Bronchial epithelial cell (primary cell): ENCODE measurements around the gene CXCR1. TPM values are rescaled to one million over a fixed set of nuclear protein-coding genes. Genes with fewer than 3 reads are reported as not detected.

Experiments
- DNase-seq: peaks from one replicate; pipeline ENCODE4 v3.0.0-alpha.2; 2010; ENCODE audit warnings: low read depth
- FAIRE-seq: peaks from 2 replicates; lab custom pipeline; 2011; peaks lifted over from hg19 to GRCh38; lab: Jason Lieb, UNC
- H3K27me3 ChIP-seq: 2 replicates; pipeline ENCODE4 v1.5.1; 2011; ENCODE audit warnings: low read length; ENCODE audit not compliant: control insufficient read depth, insufficient read depth
- H3K36me3 ChIP-seq: 2 replicates; pipeline ENCODE4 v1.5.1; 2011; ENCODE audit warnings: low read length; ENCODE audit not compliant: control insufficient read depth, insufficient read depth
- H3K4me3 ChIP-seq: 2 replicates; pipeline ENCODE4 v1.5.1; 2011; ENCODE audit warnings: mild to moderate bottlenecking, low read depth, low read length, control low read depth
- total RNA-seq: library from RNA; depleted of rRNA; stranded (reverse); fragments of >200 nt; gene quantifications from 2 replicates; pipeline ENCODE4 v1.2.1, GENCODE V29; 2014
- TF ChIP-seq, protein P1 (sequence below): IDR thresholded peaks from 2 replicates; pipeline ENCODE4 v1.5.1; 2011; ENCODE audit warnings: mild to moderate bottlenecking, moderate library complexity, low read length, control low read depth, inconsistent platforms; ENCODE audit not compliant: insufficient read depth, severe bottlenecking

CXCR1 gene
- total RNA-seq: not detected in 2 replicates

DNA sequence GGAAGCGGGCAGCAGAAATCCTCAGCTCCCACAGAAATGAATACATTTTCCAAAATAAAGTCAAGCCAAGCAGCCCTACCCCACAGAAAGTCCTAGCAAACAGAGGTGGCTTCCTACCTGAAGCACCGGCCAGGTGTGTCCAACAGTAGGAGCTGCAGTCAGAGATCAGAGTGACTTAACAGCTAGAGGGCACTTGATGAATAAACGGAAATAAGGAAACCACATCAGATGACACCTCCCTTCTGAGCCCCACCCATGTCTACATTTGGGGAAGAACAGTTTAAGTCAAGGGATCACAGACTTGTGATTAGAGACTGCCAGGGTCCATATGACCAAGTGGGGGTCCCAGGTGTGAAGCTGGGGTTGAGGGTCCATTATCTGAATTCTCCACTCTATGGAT is at the start of gene CXCR1:
Gene CXCR1 (minus strand): TSS at position 172 of the 400 bp plus-strand sequence. CDS start 1,751 bp downstream, outside the sequence.
- peaks cover 2% of the 10 kb centered on the region for H3K27me3 ChIP-seq
- TF ChIP-seq, protein P1, sequence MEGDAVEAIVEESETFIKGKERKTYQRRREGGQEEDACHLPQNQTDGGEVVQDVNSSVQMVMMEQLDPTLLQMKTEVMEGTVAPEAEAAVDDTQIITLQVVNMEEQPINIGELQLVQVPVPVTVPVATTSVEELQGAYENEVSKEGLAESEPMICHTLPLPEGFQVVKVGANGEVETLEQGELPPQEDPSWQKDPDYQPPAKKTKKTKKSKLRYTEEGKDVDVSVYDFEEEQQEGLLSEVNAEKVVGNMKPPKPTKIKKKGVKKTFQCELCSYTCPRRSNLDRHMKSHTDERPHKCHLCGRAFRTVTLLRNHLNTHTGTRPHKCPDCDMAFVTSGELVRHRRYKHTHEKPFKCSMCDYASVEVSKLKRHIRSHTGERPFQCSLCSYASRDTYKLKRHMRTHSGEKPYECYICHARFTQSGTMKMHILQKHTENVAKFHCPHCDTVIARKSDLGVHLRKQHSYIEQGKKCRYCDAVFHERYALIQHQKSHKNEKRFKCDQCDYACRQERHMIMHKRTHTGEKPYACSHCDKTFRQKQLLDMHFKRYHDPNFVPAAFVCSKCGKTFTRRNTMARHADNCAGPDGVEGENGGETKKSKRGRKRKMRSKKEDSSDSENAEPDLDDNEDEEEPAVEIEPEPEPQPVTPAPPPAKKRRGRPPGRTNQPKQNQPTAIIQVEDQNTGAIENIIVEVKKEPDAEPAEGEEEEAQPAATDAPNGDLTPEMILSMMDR: peak; percentile 10
- no peak within 1 kb of the TSS for H3K4me3 ChIP-seq
- DNase-seq: peak; percentile 75
- H3K36me3 ChIP-seq: no peaks in the 10 kb centered on the region
- peak; percentile 28 for FAIRE-seq

DNA sequence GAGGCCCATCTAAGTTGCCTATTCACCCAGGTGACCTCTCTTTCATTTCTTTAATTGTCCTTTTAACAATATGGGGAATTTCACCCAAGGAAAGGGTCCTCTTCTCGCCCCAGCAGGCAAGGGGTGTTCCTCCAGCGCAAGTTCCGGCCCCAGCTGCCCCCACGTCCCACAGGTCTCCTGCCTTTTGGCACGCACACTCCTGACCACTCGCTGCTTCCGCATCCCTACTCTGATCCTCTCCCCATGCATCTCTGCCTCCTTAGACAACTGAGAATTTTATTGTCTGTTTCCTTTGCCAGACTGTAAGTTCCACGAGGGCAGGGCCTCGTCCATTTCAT is 49.5 kb upstream of the CXCR1 start:
- no peak for DNase-seq
- H3K27me3 ChIP-seq: no peaks in the 10 kb centered on the region

DNA sequence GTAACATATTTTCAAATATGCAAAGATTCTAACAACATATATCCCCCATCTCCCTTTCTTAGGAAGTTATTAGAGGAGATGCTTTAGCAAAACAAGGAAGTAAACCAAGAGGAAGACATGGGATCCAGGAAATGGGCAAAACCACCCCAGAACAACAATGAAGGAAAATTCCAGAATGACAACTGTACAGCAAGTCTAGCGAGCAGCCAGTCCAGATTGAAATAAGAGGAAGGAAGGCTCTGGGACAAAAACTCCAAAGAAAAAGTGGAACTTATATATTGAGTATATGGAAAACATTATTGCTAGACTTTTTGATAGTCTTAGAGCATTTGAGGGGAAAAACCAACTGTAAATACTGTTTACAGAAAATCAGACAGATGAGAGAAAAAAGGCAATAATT is 47.4 kb upstream of the CXCR1 start:
- Histone ChIP-seq H3K4me3 (no peak overlapping the region), H3K27me3 (no peaks in the 10 kb centered on the region), H3K36me3 (no peaks in the 10 kb centered on the region)
- TF ChIP-seq, protein P1: no peak
- FAIRE-seq (no peak), DNase-seq (no peak)

More for the DNA sequence above, 49.5 kb upstream of the CXCR1 start:
- TF ChIP-seq, protein P1: no peak
- Histone ChIP-seq H3K36me3 (peaks cover 1% of the 10 kb centered on the region), H3K4me3 (peak overlapping the region; percentile 95)
- FAIRE-seq: no peak

DNA sequence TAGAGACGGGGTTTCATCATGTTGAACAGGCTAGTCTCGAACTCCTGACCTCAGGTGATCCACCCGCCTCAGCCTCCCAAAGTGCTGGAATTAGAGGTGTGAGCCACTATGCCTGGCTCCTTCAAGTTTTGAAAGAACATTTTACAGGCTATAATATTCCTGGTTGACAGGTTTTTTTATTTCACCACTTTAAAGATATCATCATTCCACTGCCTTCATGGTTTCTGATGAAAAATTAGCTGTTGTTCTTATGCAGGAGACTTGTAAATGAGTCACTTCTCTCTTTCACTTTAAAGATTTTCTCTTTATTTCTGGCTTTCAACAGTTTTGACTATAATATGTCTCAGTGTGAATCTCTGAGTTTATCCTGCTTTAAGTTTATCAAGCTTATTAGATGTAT is 42.3 kb upstream of the CXCR1 start:
- Histone ChIP-seq H3K27me3 (no peaks in the 10 kb centered on the region), H3K4me3 (no peak overlapping the region), H3K36me3 (no peaks in the 10 kb centered on the region)
- TF ChIP-seq, protein P1: no peak
- no peak for DNase-seq
- no peak for FAIRE-seq

DNA sequence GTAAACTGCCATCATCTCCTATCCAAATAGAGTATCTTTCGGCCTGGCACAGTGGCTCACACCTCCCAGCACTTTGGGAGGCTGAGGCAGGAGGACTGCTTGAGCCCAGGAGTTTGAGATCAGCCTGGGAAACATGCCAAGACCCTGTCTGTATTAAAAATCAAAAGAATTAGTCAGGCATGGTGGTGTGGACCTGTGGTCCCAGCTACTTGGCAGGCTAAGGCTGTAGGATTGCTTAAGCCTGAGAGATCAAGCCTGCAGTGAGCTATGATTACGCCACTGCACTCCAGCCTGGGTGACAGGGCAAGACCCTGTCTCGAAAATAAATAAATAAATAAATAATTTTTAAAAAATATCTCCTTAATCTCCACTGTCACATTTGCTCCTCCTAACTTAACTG is 35.5 kb upstream of the CXCR1 start:
- no peaks in the 10 kb centered on the region for H3K36me3 ChIP-seq
- TF ChIP-seq, protein P1: no peak
- no peak for FAIRE-seq
- no peaks in the 10 kb centered on the region for H3K27me3 ChIP-seq
- no peak overlapping the region for H3K4me3 ChIP-seq
- no peak for DNase-seq

DNA sequence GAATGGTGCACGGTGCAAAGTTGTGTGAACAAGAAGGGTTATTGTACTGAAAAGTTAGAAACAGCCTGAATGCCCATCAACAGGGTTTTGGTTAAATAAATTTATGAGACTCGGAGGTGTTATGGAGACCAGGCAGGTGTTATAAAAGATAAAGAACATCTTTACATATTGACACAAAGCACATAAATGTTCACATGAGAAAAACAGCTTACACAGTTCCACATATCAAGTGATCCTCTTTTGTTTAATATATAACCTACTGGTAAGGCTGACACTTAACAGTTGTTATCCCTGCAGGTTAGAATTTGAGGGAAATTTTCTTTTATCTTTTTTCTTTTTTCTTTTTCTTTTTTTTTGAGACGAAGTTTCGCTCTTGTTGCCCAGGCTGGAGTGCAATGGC is 30.2 kb upstream of the CXCR1 start:
- FAIRE-seq (no peak), DNase-seq (no peak)
- H3K4me3 ChIP-seq: no peak overlapping the region
- no peaks in the 10 kb centered on the region for H3K36me3 ChIP-seq
- H3K27me3 ChIP-seq: no peaks in the 10 kb centered on the region
- TF ChIP-seq, protein P1: no peak
